HEK293 (cell line): ENCODE measurements around the gene LRRC8E.
A peak's percentile ranks its signal among the peaks of the same experiment; 100 is the strongest.

Source experiments
- BCL11B ChIP-seq: fragments of 450-650 bp; formaldehyde crosslinking; IDR thresholded peaks from 2 replicates; pipeline ENCODE4 v1.5.1; 2016; ENCODE audit warnings: low read depth, missing biosample characterization, missing genetic modification characterization
- FEZF1 ChIP-seq: fragments of 450-650 bp; formaldehyde crosslinking; IDR thresholded peaks from 2 replicates; pipeline ENCODE4 v1.5.1; 2016; ENCODE audit warnings: missing biosample characterization, missing genetic modification characterization
- GLI4 ChIP-seq: fragments of 450-650 bp; formaldehyde crosslinking; IDR thresholded peaks from 2 replicates; pipeline ENCODE4 v1.5.1; 2016; ENCODE audit warnings: missing biosample characterization, missing genetic modification characterization
- KLF10 ChIP-seq: fragments of 450-650 bp; IDR thresholded peaks from 2 replicates; pipeline ENCODE4 v1.5.1; 2018; ENCODE audit warnings: missing biosample characterization, mild to moderate bottlenecking, missing genetic modification characterization
- KLF16 ChIP-seq: fragments of 450-650 bp; formaldehyde crosslinking; IDR thresholded peaks from 2 replicates; pipeline ENCODE4 v1.5.1; 2017; ENCODE audit warnings: missing biosample characterization, missing genetic modification characterization
- SALL2 ChIP-seq: fragments of 450-650 bp; formaldehyde crosslinking; IDR thresholded peaks from 2 replicates; pipeline ENCODE4 v1.5.0; 2017; ENCODE audit warnings: missing biosample characterization, mild to moderate bottlenecking, missing genetic modification characterization, borderline replicate concordance
- SP3 ChIP-seq: fragments of 450-650 bp; formaldehyde crosslinking; IDR thresholded peaks from 2 replicates; pipeline ENCODE4 v1.5.1; 2016; ENCODE audit warnings: missing biosample characterization, missing genetic modification characterization
- ZEB2 ChIP-seq: fragments of 450-650 bp; formaldehyde crosslinking; IDR thresholded peaks from 2 replicates; pipeline ENCODE4 v1.5.1; 2016; ENCODE audit warnings: missing biosample characterization, missing genetic modification characterization
- ZFP3 ChIP-seq: fragments of 450-650 bp; formaldehyde crosslinking; IDR thresholded peaks from 2 replicates; pipeline ENCODE4 v1.5.1; 2016; ENCODE audit warnings: low read depth, missing biosample characterization, missing genetic modification characterization
- ZFP37 ChIP-seq: fragments of 450-650 bp; formaldehyde crosslinking; IDR thresholded peaks from 2 replicates; pipeline ENCODE4 v1.5.1; 2016; ENCODE audit warnings: missing biosample characterization, missing genetic modification characterization
- ZNF138 ChIP-seq: fragments of 450-650 bp; formaldehyde crosslinking; IDR thresholded peaks from 2 replicates; pipeline ENCODE4 v1.5.1; 2016; ENCODE audit warnings: missing biosample characterization, missing genetic modification characterization, borderline replicate concordance
- ZNF174 ChIP-seq: fragments of 450-650 bp; formaldehyde crosslinking; IDR thresholded peaks from 2 replicates; pipeline ENCODE4 v1.5.0; 2017; ENCODE audit warnings: missing biosample characterization, mild to moderate bottlenecking, missing genetic modification characterization
- ZNF221 ChIP-seq: fragments of 450-650 bp; formaldehyde crosslinking; IDR thresholded peaks from 2 replicates; pipeline ENCODE4 v1.5.1; 2017; ENCODE audit warnings: missing biosample characterization, missing genetic modification characterization, borderline replicate concordance
- ZNF266 ChIP-seq: fragments of 450-650 bp; formaldehyde crosslinking; IDR thresholded peaks from 2 replicates; pipeline ENCODE4 v1.5.1; 2016; ENCODE audit warnings: missing biosample characterization, missing genetic modification characterization, low read depth
- ZNF274 ChIP-seq, 2 experiments: fragments of 200-500 bp in 1 of 2; fragments of 450-650 bp in 1 of 2; sonication (Bioruptor generic) in 1 of 2; formaldehyde crosslinking in 1 of 2; IDR thresholded peaks; 2 replicates each; pipeline versions ENCODE4 v1.5.1 to v1.6.1; 2014 to 2016; ENCODE audit warnings: borderline replicate concordance in 1 of 2, inconsistent platforms in 1 of 2, low read length in 1 of 2, missing biosample characterization in 1 of 2, missing genetic modification characterization in 1 of 2
- ZNF394 ChIP-seq: fragments of 450-650 bp; formaldehyde crosslinking; IDR thresholded peaks from 2 replicates; pipeline ENCODE4 v1.5.1; 2016; ENCODE audit warnings: missing biosample characterization, missing genetic modification characterization, mild to moderate bottlenecking, moderate library complexity, borderline replicate concordance
- ZNF423 ChIP-seq: fragments of 450-650 bp; formaldehyde crosslinking; IDR thresholded peaks from 2 replicates; pipeline ENCODE4 v1.5.1; 2016; ENCODE audit warnings: missing biosample characterization, missing genetic modification characterization
- ZNF433 ChIP-seq: fragments of 450-650 bp; formaldehyde crosslinking; IDR thresholded peaks from 2 replicates; pipeline ENCODE4 v1.5.1; 2016; ENCODE audit warnings: missing biosample characterization, missing genetic modification characterization, low read depth
- ZNF514 ChIP-seq: fragments of 450-650 bp; formaldehyde crosslinking; IDR thresholded peaks from 2 replicates; pipeline ENCODE4 v1.5.1; 2016; ENCODE audit warnings: missing biosample characterization, missing genetic modification characterization
- ZNF544 ChIP-seq: fragments of 450-650 bp; formaldehyde crosslinking; IDR thresholded peaks from 2 replicates; pipeline ENCODE4 v1.5.0; 2017; ENCODE audit warnings: missing biosample characterization, missing genetic modification characterization
- ZNF747 ChIP-seq: fragments of 450-650 bp; formaldehyde crosslinking; IDR thresholded peaks from 2 replicates; pipeline ENCODE4 v1.5.1; 2016; ENCODE audit warnings: missing biosample characterization, missing genetic modification characterization
- ZNF768 ChIP-seq: fragments of 450-650 bp; formaldehyde crosslinking; IDR thresholded peaks from 2 replicates; pipeline ENCODE4 v1.5.1; 2018; ENCODE audit warnings: missing biosample characterization, mild to moderate bottlenecking, missing genetic modification characterization
- TF ChIP-seq, protein P1 (sequence below): fragments of 450-650 bp; formaldehyde crosslinking; IDR thresholded peaks from 2 replicates; pipeline ENCODE4 v1.5.1; 2017; ENCODE audit warnings: missing biosample characterization, missing genetic modification characterization
- TF ChIP-seq, protein P2 (sequence below): fragments of 450-650 bp; formaldehyde crosslinking; IDR thresholded peaks from 2 replicates; pipeline ENCODE4 v1.5.1; 2017; ENCODE audit warnings: missing biosample characterization, missing genetic modification characterization
- TF ChIP-seq, protein P3 (sequence below): fragments of 450-650 bp; formaldehyde crosslinking; conservative IDR thresholded peaks from 2 replicates; pipeline ENCODE4 v1.5.1; 2016; ENCODE audit warnings: low read depth, missing biosample characterization, missing genetic modification characterization
- TF ChIP-seq, protein P4 (sequence below): fragments of 450-650 bp; formaldehyde crosslinking; IDR thresholded peaks from 2 replicates; pipeline ENCODE4 v1.5.1; 2016; ENCODE audit warnings: missing biosample characterization, missing genetic modification characterization
- TF ChIP-seq, protein P5 (sequence below): fragments of 450-650 bp; formaldehyde crosslinking; IDR thresholded peaks from 2 replicates; pipeline ENCODE4 v1.5.1; 2016; ENCODE audit warnings: missing biosample characterization, missing genetic modification characterization

The LRRC8E gene

GRCh38 chr19:7868671-7869452 lies 19.4 kb upstream of the LRRC8E start (continued):
- TF ChIP-seq ZNF274 (IDR thresholded peaks at IDR 0.05; ENCODE audit: low read length), result no peak
- TF ChIP-seq ZNF274 (tag by site-specific recombination; IDR thresholded peaks at IDR 0.05; ENCODE audit: borderline replicate concordance), result no peak
- TF ChIP-seq, protein P1, sequence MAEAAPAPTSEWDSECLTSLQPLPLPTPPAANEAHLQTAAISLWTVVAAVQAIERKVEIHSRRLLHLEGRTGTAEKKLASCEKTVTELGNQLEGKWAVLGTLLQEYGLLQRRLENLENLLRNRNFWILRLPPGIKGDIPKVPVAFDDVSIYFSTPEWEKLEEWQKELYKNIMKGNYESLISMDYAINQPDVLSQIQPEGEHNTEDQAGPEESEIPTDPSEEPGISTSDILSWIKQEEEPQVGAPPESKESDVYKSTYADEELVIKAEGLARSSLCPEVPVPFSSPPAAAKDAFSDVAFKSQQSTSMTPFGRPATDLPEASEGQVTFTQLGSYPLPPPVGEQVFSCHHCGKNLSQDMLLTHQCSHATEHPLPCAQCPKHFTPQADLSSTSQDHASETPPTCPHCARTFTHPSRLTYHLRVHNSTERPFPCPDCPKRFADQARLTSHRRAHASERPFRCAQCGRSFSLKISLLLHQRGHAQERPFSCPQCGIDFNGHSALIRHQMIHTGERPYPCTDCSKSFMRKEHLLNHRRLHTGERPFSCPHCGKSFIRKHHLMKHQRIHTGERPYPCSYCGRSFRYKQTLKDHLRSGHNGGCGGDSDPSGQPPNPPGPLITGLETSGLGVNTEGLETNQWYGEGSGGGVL, result no peak
- no peak for TF ChIP-seq ZFP3 (tag by site-specific recombination)
- 0 out of 2 replicates have a peak, but pooled peaks have one; percentile 29 for TF ChIP-seq ZEB2
- peak; percentile 71 for TF ChIP-seq KLF10 (tag by site-specific recombination)
- TF ChIP-seq ZNF514 (tag by site-specific recombination), result no peak
- TF ChIP-seq ZNF544, result no peak
- peak; percentile 48 for TF ChIP-seq KLF16 (tag by site-specific recombination)
- TF ChIP-seq ZNF768 (tag by site-specific recombination), result no peak
- TF ChIP-seq ZNF221 (tag by site-specific recombination), result no peak
- TF ChIP-seq, protein P2, sequence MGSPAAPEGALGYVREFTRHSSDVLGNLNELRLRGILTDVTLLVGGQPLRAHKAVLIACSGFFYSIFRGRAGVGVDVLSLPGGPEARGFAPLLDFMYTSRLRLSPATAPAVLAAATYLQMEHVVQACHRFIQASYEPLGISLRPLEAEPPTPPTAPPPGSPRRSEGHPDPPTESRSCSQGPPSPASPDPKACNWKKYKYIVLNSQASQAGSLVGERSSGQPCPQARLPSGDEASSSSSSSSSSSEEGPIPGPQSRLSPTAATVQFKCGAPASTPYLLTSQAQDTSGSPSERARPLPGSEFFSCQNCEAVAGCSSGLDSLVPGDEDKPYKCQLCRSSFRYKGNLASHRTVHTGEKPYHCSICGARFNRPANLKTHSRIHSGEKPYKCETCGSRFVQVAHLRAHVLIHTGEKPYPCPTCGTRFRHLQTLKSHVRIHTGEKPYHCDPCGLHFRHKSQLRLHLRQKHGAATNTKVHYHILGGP (tag by site-specific recombination), result no peak
- TF ChIP-seq FEZF1 (tag by site-specific recombination), result no peak
- peak; percentile 97 for TF ChIP-seq SP3 (tag by site-specific recombination)
- TF ChIP-seq ZNF174, result no peak
- no peak for TF ChIP-seq ZNF266 (tag by site-specific recombination)
- TF ChIP-seq, protein P3, sequence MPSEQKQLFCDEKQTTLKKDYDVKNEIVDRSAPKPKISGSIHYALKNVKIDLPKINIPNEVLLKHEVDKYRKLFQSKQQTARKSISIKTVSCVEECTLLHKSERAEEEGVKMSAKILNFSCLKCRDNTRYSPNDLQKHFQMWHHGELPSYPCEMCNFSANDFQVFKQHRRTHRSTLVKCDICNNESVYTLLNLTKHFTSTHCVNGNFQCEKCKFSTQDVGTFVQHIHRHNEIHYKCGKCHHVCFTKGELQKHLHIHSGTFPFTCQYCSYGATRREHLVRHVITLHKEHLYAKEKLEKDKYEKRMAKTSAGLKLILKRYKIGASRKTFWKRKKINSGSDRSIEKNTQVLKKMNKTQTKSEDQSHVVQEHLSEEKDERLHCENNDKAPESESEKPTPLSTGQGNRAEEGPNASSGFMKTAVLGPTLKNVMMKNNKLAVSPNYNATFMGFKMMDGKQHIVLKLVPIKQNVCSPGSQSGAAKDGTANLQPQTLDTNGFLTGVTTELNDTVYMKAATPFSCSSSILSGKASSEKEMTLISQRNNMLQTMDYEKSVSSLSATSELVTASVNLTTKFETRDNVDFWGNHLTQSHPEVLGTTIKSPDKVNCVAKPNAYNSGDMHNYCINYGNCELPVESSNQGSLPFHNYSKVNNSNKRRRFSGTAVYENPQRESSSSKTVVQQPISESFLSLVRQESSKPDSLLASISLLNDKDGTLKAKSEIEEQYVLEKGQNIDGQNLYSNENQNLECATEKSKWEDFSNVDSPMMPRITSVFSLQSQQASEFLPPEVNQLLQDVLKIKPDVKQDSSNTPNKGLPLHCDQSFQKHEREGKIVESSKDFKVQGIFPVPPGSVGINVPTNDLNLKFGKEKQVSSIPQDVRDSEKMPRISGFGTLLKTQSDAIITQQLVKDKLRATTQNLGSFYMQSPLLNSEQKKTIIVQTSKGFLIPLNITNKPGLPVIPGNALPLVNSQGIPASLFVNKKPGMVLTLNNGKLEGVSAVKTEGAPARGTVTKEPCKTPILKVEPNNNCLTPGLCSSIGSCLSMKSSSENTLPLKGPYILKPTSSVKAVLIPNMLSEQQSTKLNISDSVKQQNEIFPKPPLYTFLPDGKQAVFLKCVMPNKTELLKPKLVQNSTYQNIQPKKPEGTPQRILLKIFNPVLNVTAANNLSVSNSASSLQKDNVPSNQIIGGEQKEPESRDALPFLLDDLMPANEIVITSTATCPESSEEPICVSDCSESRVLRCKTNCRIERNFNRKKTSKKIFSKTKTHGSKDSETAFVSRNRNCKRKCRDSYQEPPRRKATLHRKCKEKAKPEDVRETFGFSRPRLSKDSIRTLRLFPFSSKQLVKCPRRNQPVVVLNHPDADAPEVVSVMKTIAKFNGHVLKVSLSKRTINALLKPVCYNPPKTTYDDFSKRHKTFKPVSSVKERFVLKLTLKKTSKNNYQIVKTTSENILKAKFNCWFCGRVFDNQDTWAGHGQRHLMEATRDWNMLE (tag by site-specific recombination), result no peak
- 0 out of 2 replicates have a peak, but pooled peaks have one; percentile 63 for TF ChIP-seq BCL11B (tag by site-specific recombination)
- TF ChIP-seq, protein P4, sequence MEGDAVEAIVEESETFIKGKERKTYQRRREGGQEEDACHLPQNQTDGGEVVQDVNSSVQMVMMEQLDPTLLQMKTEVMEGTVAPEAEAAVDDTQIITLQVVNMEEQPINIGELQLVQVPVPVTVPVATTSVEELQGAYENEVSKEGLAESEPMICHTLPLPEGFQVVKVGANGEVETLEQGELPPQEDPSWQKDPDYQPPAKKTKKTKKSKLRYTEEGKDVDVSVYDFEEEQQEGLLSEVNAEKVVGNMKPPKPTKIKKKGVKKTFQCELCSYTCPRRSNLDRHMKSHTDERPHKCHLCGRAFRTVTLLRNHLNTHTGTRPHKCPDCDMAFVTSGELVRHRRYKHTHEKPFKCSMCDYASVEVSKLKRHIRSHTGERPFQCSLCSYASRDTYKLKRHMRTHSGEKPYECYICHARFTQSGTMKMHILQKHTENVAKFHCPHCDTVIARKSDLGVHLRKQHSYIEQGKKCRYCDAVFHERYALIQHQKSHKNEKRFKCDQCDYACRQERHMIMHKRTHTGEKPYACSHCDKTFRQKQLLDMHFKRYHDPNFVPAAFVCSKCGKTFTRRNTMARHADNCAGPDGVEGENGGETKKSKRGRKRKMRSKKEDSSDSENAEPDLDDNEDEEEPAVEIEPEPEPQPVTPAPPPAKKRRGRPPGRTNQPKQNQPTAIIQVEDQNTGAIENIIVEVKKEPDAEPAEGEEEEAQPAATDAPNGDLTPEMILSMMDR (tag by site-specific recombination), result peak; percentile 72; the same call in 1 of the 2 replicates
- TF ChIP-seq ZNF394, result peak; percentile 71; the same call in 1 of the 2 replicates
- no peak for TF ChIP-seq ZFP37 (tag by site-specific recombination)
- TF ChIP-seq ZNF747 (tag by site-specific recombination), result no peak
- no peak for TF ChIP-seq ZNF138
- no peak for TF ChIP-seq ZNF433 (tag by site-specific recombination)
- TF ChIP-seq GLI4 (tag by site-specific recombination), result no peak
- peak; percentile 88 for TF ChIP-seq ZNF423 (tag by site-specific recombination)
- TF ChIP-seq, protein P5, sequence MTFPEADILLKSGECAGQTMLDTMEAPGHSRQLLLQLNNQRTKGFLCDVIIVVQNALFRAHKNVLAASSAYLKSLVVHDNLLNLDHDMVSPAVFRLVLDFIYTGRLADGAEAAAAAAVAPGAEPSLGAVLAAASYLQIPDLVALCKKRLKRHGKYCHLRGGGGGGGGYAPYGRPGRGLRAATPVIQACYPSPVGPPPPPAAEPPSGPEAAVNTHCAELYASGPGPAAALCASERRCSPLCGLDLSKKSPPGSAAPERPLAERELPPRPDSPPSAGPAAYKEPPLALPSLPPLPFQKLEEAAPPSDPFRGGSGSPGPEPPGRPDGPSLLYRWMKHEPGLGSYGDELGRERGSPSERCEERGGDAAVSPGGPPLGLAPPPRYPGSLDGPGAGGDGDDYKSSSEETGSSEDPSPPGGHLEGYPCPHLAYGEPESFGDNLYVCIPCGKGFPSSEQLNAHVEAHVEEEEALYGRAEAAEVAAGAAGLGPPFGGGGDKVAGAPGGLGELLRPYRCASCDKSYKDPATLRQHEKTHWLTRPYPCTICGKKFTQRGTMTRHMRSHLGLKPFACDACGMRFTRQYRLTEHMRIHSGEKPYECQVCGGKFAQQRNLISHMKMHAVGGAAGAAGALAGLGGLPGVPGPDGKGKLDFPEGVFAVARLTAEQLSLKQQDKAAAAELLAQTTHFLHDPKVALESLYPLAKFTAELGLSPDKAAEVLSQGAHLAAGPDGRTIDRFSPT (tag by site-specific recombination), result peak; percentile 21; the same call in 1 of the 2 replicates
- TF ChIP-seq SALL2 (tag by site-specific recombination), result no peak
